GM13977 (cell line): ENCODE measurements around the gene COBLL1.

Experiments used
- DNase-seq: peaks from one replicate; pipeline ENCODE4 v3.0.0; 2012; ENCODE audit warnings: low spot score
- CTCF ChIP-seq: IDR thresholded peaks from 2 replicates; pipeline ENCODE4 v1.5.1; 2012; ENCODE audit warnings: mild to moderate bottlenecking, control low read depth; ENCODE audit not compliant: insufficient read depth; ENCODE audit errors: extremely low read depth, missing control alignments
- in situ Hi-C: fragments of 300-500 bp; cut with MboI; formaldehyde crosslinking; loops from one replicate; pipeline ENCODE4 v1.12.0; 2022; ENCODE audit warnings: low sequenced_read_pairs, low pct_unique_long_range_greater_than_20kb, mixed read lengths, inconsistent platforms; ENCODE audit not compliant: unreplicated experiment

The COBLL1 gene

GRCh38 chr2:164813535-164813934 is 28.1 kb downstream of the COBLL1 start:
- TF ChIP-seq CTCF, result no peak
- DNase-seq, result no peak
- in situ Hi-C loops, result no loop called here

GRCh38 chr2:164812378-164812777 is 29.2 kb downstream of the COBLL1 start:
- in situ Hi-C loops, result no loop called here
- no peak for DNase-seq
- TF ChIP-seq CTCF, result no peak

GRCh38 chr2:164811819-164812218 is 29.8 kb downstream of the COBLL1 start:
- TF ChIP-seq CTCF, result no peak
- in situ Hi-C loops, result no loop called here
- DNase-seq, result no peak

- in situ Hi-C loops, result no loop called here
- no peak for TF ChIP-seq CTCF
- no peak for DNase-seq
These were observed 30.8 kb downstream of the COBLL1 start for GRCh38 chr2:164810843-164811242.

- no peak for TF ChIP-seq CTCF
- DNase-seq, result no peak
- in situ Hi-C loops, result no loop called here
These were observed 32.8 kb downstream of the COBLL1 start for GRCh38 chr2:164808776-164809175.

GRCh38 chr2:164803776-164804466 is 37.7 kb downstream of the COBLL1 start:
- TF ChIP-seq CTCF, result no peak
- DNase-seq, result no peak
- in situ Hi-C loops, result no loop called here
